Measurements from ENCODE around the gene PHC2. TPM values are rescaled to one million over a fixed set of nuclear protein-coding genes. Genes with fewer than 3 reads are reported as not detected.

PHC2 gene
- total and polyA plus RNA-seq, 2 of the 13 experiments (the other 11 are each of a cell fraction or from before 2014, with no cell fraction given): 52.5 to 84.9 TPM

- TF ChIP-seq, protein P1, sequence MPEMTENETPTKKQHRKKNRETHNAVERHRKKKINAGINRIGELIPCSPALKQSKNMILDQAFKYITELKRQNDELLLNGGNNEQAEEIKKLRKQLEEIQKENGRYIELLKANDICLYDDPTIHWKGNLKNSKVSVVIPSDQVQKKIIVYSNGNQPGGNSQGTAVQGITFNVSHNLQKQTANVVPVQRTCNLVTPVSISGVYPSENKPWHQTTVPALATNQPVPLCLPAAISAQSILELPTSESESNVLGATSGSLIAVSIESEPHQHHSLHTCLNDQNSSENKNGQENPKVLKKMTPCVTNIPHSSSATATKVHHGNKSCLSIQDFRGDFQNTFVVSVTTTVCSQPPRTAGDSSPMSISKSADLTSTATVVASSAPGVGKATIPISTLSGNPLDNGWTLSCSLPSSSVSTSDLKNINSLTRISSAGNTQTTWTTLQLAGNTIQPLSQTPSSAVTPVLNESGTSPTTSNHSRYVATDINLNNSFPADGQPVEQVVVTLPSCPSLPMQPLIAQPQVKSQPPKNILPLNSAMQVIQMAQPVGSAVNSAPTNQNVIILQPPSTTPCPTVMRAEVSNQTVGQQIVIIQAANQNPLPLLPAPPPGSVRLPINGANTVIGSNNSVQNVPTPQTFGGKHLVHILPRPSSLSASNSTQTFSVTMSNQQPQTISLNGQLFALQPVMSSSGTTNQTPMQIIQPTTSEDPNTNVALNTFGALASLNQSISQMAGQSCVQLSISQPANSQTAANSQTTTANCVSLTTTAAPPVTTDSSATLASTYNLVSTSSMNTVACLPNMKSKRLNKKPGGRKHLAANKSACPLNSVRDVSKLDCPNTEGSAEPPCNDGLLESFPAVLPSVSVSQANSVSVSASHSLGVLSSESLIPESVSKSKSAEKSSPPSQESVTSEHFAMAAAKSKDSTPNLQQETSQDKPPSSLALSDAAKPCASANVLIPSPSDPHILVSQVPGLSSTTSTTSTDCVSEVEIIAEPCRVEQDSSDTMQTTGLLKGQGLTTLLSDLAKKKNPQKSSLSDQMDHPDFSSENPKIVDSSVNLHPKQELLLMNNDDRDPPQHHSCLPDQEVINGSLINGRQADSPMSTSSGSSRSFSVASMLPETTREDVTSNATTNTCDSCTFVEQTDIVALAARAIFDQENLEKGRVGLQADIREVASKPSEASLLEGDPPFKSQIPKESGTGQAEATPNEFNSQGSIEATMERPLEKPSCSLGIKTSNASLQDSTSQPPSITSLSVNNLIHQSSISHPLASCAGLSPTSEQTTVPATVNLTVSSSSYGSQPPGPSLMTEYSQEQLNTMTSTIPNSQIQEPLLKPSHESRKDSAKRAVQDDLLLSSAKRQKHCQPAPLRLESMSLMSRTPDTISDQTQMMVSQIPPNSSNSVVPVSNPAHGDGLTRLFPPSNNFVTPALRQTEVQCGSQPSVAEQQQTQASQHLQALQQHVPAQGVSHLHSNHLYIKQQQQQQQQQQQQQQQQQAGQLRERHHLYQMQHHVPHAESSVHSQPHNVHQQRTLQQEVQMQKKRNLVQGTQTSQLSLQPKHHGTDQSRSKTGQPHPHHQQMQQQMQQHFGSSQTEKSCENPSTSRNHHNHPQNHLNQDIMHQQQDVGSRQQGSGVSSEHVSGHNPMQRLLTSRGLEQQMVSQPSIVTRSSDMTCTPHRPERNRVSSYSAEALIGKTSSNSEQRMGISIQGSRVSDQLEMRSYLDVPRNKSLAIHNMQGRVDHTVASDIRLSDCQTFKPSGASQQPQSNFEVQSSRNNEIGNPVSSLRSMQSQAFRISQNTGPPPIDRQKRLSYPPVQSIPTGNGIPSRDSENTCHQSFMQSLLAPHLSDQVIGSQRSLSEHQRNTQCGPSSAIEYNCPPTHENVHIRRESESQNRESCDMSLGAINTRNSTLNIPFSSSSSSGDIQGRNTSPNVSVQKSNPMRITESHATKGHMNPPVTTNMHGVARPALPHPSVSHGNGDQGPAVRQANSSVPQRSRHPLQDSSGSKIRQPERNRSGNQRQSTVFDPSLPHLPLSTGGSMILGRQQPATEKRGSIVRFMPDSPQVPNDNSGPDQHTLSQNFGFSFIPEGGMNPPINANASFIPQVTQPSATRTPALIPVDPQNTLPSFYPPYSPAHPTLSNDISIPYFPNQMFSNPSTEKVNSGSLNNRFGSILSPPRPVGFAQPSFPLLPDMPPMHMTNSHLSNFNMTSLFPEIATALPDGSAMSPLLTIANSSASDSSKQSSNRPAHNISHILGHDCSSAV (CRISPR knock-in tag; IDR thresholded peaks at IDR 0.05; ENCODE audit: borderline replicate concordance): no peak
- no peak for TF ChIP-seq ZNF598 (CRISPR knock-in tag; IDR thresholded peaks at IDR 0.05; ENCODE audit: borderline replicate concordance)
- no peak for TF ChIP-seq U2AF2 (IDR thresholded peaks at IDR 0.05; ENCODE audit: low read depth, low read length)
- no peak for TF ChIP-seq KLF11 (CRISPR knock-in tag; IDR thresholded peaks at IDR 0.05)
- no peak for TF ChIP-seq ASH2L (IDR thresholded peaks at IDR 0.05; ENCODE audit: insufficient read length, low read depth, low read length)
- TF ChIP-seq, protein P2, sequence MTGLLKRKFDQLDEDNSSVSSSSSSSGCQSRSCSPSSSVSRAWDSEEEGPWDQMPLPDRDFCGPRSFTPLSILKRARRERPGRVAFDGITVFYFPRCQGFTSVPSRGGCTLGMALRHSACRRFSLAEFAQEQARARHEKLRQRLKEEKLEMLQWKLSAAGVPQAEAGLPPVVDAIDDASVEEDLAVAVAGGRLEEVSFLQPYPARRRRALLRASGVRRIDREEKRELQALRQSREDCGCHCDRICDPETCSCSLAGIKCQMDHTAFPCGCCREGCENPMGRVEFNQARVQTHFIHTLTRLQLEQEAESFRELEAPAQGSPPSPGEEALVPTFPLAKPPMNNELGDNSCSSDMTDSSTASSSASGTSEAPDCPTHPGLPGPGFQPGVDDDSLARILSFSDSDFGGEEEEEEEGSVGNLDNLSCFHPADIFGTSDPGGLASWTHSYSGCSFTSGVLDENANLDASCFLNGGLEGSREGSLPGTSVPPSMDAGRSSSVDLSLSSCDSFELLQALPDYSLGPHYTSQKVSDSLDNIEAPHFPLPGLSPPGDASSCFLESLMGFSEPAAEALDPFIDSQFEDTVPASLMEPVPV (CRISPR knock-in tag; IDR thresholded peaks at IDR 0.05): no peak
- TF ChIP-seq HIC2 (CRISPR knock-in tag; IDR thresholded peaks at IDR 0.05; ENCODE audit: low read depth): no peak
- no peak for TF ChIP-seq SAFB2 (CRISPR knock-in tag; IDR thresholded peaks at IDR 0.05; ENCODE audit: borderline replicate concordance, low read depth)
- no peak for TF ChIP-seq ATF3 (CRISPR knock-in tag; IDR thresholded peaks at IDR 0.05)
These were observed 132.1 kb downstream of the PHC2 start (continued) for GRCh38 chr1:33298623-33299277.

Measured in HepG2 (cell line).